ENCODE measurements around the gene SULT1A3.
"Not testable (repeated sequence)": the region's sequence is repeated elsewhere in the genome, so short reads cannot be mapped to it uniquely, and the experiment has no call there.

SULT1A3 gene

DNA sequence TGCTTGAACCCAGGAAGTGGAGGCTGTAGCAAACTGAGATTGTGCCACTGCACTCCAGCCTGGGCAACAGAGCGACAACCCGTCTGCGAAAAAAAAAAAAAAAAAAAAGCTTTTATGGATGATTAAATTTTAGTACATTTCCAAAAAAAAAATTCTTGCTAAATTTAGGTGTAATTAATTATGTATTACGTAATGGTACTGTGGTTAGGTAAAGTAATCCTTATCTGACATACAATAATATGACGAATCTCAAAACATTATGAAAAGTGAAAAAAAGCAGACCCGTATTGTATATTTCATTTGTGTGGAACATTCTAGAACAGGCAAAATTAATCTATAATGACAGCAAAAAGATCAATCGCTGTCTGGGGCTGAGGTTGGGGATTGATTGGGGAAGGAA lies 26.0 kb upstream of the SULT1A3 start:
- no peak overlapping the region for H3K4me3 ChIP-seq (ENCODE audit: low read depth, low read length)
- TF ChIP-seq, protein P1, sequence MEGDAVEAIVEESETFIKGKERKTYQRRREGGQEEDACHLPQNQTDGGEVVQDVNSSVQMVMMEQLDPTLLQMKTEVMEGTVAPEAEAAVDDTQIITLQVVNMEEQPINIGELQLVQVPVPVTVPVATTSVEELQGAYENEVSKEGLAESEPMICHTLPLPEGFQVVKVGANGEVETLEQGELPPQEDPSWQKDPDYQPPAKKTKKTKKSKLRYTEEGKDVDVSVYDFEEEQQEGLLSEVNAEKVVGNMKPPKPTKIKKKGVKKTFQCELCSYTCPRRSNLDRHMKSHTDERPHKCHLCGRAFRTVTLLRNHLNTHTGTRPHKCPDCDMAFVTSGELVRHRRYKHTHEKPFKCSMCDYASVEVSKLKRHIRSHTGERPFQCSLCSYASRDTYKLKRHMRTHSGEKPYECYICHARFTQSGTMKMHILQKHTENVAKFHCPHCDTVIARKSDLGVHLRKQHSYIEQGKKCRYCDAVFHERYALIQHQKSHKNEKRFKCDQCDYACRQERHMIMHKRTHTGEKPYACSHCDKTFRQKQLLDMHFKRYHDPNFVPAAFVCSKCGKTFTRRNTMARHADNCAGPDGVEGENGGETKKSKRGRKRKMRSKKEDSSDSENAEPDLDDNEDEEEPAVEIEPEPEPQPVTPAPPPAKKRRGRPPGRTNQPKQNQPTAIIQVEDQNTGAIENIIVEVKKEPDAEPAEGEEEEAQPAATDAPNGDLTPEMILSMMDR (IDR thresholded peaks at IDR 0.05; ENCODE audit: borderline replicate concordance, insufficient read depth, low read depth, low read length): no peak

DNA sequence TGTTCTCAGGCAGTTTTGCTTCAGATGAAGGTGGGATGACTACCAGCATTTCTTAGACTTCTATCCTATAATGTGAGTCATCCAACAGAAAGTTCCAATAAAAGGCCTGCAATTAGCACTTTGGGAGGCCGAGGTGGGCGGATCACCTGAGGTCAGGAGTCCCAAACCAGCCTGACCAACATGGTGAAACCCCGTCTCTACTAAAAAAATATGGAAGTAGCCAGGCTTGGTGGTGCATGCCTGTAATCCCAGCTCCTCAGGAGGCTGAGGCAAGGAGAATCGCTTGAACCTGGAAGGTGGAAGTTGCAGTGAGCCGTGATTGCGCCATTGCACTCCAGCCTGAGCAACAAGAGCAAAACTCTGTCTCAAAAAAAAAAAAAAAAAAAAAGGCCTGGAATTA lies 22.2 kb upstream of the SULT1A3 start:
- not testable (repeated sequence) for H3K4me3 ChIP-seq (ENCODE audit: low read depth, low read length)

DNA sequence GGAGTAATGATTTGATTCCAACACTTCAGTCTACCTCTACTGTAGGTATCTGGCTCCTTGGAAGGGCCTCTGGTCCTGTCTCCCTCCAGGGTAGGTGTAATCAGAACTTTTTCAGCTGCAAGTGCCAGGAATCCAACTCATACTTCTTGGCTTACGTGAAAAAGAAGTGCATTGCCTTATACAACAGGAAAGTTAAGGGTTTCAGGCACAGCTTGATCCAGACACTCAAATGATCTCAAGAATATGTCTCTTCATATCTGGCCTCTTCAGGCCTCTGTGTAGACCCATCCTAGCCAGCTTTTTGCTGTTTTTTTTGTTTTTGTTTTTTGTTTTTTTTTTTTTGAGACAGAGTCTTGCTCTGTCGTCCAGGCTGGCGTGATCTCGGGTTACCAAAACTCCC lies 19.9 kb upstream of the SULT1A3 start:
- TF ChIP-seq, protein P1 (IDR thresholded peaks at IDR 0.05; ENCODE audit: borderline replicate concordance, insufficient read depth, low read depth, low read length): no peak
- H3K4me3 ChIP-seq (ENCODE audit: low read depth, low read length): no peak overlapping the region

DNA sequence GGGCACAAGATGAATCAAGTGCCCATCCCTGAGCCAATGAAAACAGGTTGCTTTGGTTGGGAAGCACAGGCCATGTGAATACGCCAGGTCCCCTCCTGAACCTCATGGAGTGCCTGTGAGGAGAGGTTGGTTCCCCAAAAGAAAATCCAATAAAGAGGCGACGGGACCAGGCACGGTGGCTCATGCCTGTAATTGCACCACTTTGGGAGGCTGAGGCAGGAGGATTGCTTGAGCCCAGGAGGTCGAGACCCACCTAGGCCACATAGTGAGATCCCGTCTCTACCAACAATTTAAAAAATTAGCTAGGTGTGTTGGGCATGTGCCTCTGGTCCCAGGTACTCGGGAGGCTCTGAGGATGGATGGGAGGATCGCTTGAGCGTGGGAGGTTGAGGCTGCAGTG lies 19.1 kb upstream of the SULT1A3 start:
- H3K4me3 ChIP-seq (ENCODE audit: low read depth, low read length): no peak overlapping the region
- TF ChIP-seq, protein P1 (IDR thresholded peaks at IDR 0.05; ENCODE audit: borderline replicate concordance, insufficient read depth, low read depth, low read length): no peak

DNA sequence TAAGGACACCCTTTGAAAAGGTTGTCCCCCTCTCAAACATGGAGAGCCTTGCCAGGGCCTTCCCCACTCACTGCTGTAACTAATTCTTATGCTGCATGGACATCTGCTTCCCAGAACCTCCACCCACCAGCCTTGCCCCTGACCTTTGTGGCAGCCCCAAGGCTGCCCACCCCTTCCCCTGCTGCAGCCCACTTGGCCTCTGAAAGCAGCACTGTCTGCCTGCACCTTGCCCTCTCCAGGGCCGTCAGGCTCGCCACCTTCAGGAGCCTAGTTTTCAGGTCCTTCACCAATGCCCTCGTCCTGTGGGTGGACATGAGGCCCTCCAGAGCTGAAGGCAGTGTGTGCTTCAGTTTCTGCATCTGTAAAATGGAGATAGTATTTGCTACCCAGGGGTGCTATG lies 18.3 kb upstream of the SULT1A3 start:
- TF ChIP-seq, protein P1 (IDR thresholded peaks at IDR 0.05; ENCODE audit: borderline replicate concordance, insufficient read depth, low read depth, low read length): no peak
- H3K4me3 ChIP-seq (ENCODE audit: low read depth, low read length): no peak overlapping the region

DNA sequence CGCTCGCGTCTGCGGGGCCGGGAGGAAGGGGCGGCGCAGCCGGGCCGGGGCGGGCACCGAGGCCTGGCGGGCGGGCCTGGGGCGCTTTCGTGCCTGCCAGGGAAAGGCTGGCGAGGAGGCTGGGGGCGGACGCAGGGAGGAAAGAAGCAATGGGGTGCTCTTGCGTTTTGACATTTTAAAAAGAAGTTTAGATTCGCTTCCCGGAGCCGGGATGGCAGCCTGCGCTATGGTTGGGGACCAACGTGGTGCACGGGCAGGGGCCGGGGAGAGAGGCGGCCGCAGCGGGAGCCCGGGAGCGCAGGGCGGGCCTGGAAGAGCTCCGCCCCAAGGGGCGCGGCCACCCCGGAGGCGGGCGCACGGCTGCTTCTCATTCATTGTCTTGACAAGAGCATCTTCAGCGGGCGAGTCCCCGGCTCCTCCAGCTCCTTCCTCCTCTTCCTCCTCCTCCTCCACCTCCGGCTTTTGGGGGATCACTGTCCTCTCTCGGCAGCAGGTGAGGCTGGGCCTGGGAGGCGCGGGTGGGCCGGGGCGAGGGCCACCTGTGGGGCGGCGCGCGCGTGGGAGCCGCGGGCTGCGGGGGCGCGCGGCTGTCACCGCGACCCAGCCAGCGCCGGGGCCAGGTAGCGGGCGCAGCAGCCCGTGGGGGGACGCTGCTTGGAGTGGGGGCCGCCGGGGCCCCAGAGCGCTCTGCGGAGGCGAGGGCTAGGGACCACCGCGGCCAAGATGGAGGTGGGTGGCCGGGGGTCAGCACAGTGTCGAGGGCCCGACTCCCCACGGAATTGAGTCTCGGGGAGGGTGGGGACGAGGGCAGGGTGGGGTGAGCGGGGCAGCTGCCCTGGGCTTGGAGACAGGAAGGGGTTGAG lies 15.6 kb upstream of the SULT1A3 start, which contains the start of gene CORO1A:
Gene CORO1A, plus strand, starts transcription at position 370 of the 863 bp plus-strand sequence. CDS start 1,608 bp downstream, outside the sequence.
- peak within 1 kb of the TSS; percentile 95 for H3K4me3 ChIP-seq (ENCODE audit: low read depth, low read length)
- TF ChIP-seq, protein P1 (IDR thresholded peaks at IDR 0.05; ENCODE audit: borderline replicate concordance, insufficient read depth, low read depth, low read length): no peak

DNA sequence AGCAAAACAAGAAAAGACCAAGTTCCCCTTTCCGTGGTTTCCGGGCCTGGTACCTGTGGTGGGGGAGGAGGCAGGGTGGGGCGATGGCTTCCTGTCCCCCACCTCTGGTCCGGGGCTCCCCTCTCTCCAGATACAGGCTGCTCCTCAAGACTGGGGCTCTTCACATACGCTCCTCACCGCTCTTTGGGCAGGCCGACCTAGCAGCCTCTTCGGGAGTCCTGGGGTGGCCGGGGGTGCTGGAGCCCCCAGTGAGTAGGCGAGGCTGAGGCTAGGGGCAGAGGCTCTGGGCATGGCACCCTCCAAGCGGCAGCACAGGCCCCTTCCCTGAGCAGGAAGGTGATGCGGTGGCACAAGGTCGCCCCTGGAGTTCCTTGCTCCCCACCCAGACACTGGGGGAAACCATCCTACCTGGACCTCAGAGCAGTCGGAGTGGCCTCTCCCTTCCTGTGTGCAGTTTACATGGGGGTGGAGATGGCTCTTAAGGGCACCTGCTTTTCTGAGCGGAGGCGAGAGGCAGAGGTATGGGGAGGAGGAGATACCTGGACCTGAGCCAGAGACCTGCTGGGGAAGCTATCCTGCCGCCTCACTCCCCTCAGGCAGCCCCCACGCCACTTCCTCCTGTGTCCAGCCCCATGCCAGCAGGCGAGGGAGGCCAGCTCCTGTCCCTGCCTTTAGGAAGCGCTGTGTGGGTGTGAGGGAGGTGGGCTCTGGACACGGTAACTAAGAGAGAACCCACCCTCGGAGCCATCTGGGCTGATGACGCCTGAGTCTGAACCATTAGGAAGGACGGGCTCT lies 14.8 kb upstream of the SULT1A3 start:
- peak overlapping the region; percentile 95 for H3K4me3 ChIP-seq (ENCODE audit: low read depth, low read length)
- TF ChIP-seq, protein P1 (IDR thresholded peaks at IDR 0.05; ENCODE audit: borderline replicate concordance, insufficient read depth, low read depth, low read length): no peak

Measured in GM12875 (cell line).